Caco-2 (cell line): ENCODE data around the gene MFNG. TPM values are rescaled to one million over a fixed set of nuclear protein-coding genes. Genes with fewer than 3 reads are reported as not detected.

Experiments used
- BruUV-seq: library from RNA; stranded (reverse); fragments of 400-500 nt; replicated peaks from 2 replicates; lab custom pipeline; 2021; lab: Mats Ljungman, UMichigan
- CTCF ChIA-PET: fragments of 300-600 bp; sonication (Branson Sonifier 250); formaldehyde crosslinking; loops from one replicate; lab custom pipeline; 2022; ENCODE audit warnings: antibody characterized with exemption; lab: Charles Lee
- POLR2A ChIA-PET: fragments of 300-600 bp; sonication (Branson Sonifier 250); formaldehyde crosslinking; loops from one replicate; lab custom pipeline; 2022; ENCODE audit warnings: antibody characterized with exemption; lab: Charles Lee
- DNase-seq, 2 experiments: peaks; one replicate each; pipeline versions ENCODE4 v3.0.0 to v3.0.0-alpha.2; 2020 to 2022
- H3K27me3 ChIP-seq: replicated peaks from 2 replicates; pipeline ENCODE4 v1.6.0; 2011; ENCODE audit warnings: low read length; ENCODE audit not compliant: control insufficient read depth, insufficient read depth
- H3K36me3 ChIP-seq: 2 replicates; pipeline ENCODE4 v1.5.1; 2011; ENCODE audit warnings: low read length; ENCODE audit not compliant: control insufficient read depth, insufficient read depth
- H3K4me1 ChIP-seq: fragments of 250-450 bp; sonication (Bioruptor Pico); 2 replicates; pipeline ENCODE4 v1.5.1; 2020; ENCODE audit warnings: mild to moderate bottlenecking
- H3K4me3 ChIP-seq: 2 replicates; pipeline ENCODE4 v1.5.1; 2011; ENCODE audit warnings: low read depth, mild to moderate bottlenecking, control low read depth, low read length
- H3K9me3 ChIP-seq: fragments of 250-450 bp; sonication (Bioruptor Pico); 2 replicates; pipeline ENCODE4 v1.5.1; 2020; ENCODE audit warnings: mild to moderate bottlenecking, moderate library complexity
- H3K27ac Mint-ChIP-seq: one replicate; pipeline ENCODE4 v1.8.0; 2022; ENCODE audit warnings: mixed read lengths; ENCODE audit not compliant: unreplicated experiment
- H3K27me3 Mint-ChIP-seq: one replicate; pipeline ENCODE4 v1.8.0; 2022; ENCODE audit warnings: mixed read lengths; ENCODE audit not compliant: insufficient read depth, unreplicated experiment
- H3K36me3 Mint-ChIP-seq: one replicate; pipeline ENCODE4 v1.8.0; 2022; ENCODE audit warnings: mild to moderate bottlenecking, mixed read lengths; ENCODE audit not compliant: insufficient read depth, unreplicated experiment
- H3K4me1 Mint-ChIP-seq: one replicate; pipeline ENCODE4 v1.8.0; 2022; ENCODE audit warnings: low read depth, mixed read lengths; ENCODE audit not compliant: unreplicated experiment
- H3K4me3 Mint-ChIP-seq: one replicate; pipeline ENCODE4 v1.8.0; 2022; ENCODE audit warnings: mild to moderate bottlenecking, moderate library complexity, mixed read lengths; ENCODE audit not compliant: unreplicated experiment
- H3K9me3 Mint-ChIP-seq: one replicate; pipeline ENCODE4 v1.8.0; 2022; ENCODE audit warnings: mixed read lengths; ENCODE audit not compliant: unreplicated experiment
- intact Hi-C: fragments of 100-400 bp; cut with micrococcal nuclease; formaldehyde crosslinking; loops from one replicate; pipeline ENCODE4 v1.10.0; 2022; ENCODE audit not compliant: unreplicated experiment
- total RNA-seq: library from RNA; stranded (reverse); gene quantifications from 2 replicates; pipeline ENCODE4 v1.2.3, GENCODE V29; 2022
- TF ChIP-seq, protein P1 (sequence below), 2 experiments: fragments of 200-600 bp in 1 of 2; IDR thresholded peaks; 1 replicate in 1 of 2; 2 replicates in 1 of 2; pipeline versions ENCODE4 v1.5.1 to v1.8.0; 2011 to 2022; ENCODE audit warnings: antibody characterized with exemption in 1 of 2, control low read depth in 1 of 2, inconsistent platforms in 1 of 2, low read depth in 1 of 2, low read length in 1 of 2, mild to moderate bottlenecking in 1 of 2, moderate library complexity in 1 of 2; ENCODE audit not compliant: insufficient read depth in 1 of 2, severe bottlenecking in 1 of 2, unreplicated experiment in 1 of 2

MFNG gene
- total RNA-seq, 1 experiment from 2014 or later = 3.6 TPM

DNA sequence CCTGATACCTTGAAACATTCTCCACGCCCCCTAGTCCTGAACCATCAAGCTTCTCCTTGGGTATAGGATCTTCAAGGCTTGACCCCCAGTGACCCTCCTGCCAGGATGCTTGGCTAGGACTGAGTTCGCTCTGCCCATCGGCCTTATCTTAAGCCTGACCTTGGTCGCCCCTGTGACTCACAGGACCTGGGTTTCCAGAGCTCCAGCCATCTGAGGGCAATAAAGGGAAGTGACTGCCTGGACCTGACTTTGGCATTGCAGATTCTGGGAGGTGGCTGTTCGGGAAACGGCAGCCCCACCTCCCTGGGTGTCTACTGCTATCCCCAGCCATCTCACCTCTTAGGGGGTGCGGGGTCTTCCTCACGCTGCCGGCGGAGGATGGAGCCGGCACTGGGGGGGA, 17.7 kb upstream of the MFNG start:
- H3K9me3 ChIP-seq = no peaks in the 10 kb centered on the region
- CTCF ChIA-PET = no interaction called here
- peaks cover 50% of the 10 kb centered on the region for H3K4me1 ChIP-seq
- BruUV-seq = no TSS peak
- Mint-ChIP-seq H3K36me3 (peaks cover 47% of the 10 kb centered on the region), H3K4me1 (peaks cover 48% of the 10 kb centered on the region), H3K9me3 (no peaks in the 10 kb centered on the region), H3K4me3 (no peak overlapping the region), H3K27ac (peak overlapping the region; percentile 99), H3K27me3 (no peaks in the 10 kb centered on the region)
- no peak overlapping the region for H3K4me3 ChIP-seq
- H3K27me3 ChIP-seq = no peaks in the 10 kb centered on the region
- no peaks in the 10 kb centered on the region; the same call in 1 of the 2 replicates for H3K36me3 ChIP-seq
- TF ChIP-seq, protein P1, sequence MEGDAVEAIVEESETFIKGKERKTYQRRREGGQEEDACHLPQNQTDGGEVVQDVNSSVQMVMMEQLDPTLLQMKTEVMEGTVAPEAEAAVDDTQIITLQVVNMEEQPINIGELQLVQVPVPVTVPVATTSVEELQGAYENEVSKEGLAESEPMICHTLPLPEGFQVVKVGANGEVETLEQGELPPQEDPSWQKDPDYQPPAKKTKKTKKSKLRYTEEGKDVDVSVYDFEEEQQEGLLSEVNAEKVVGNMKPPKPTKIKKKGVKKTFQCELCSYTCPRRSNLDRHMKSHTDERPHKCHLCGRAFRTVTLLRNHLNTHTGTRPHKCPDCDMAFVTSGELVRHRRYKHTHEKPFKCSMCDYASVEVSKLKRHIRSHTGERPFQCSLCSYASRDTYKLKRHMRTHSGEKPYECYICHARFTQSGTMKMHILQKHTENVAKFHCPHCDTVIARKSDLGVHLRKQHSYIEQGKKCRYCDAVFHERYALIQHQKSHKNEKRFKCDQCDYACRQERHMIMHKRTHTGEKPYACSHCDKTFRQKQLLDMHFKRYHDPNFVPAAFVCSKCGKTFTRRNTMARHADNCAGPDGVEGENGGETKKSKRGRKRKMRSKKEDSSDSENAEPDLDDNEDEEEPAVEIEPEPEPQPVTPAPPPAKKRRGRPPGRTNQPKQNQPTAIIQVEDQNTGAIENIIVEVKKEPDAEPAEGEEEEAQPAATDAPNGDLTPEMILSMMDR (IDR thresholded peaks at IDR 0.05; ENCODE audit: insufficient read depth in 1 of 2, low read depth in 1 of 2, low read length in 1 of 2, severe bottlenecking in 1 of 2, unreplicated experiment in 1 of 2) = no peak
- POLR2A ChIA-PET = no interaction called here
- no peak for DNase-seq
- intact Hi-C loops = loop anchor here (2.0 to 5.0 kb wide), 2 partner anchors 15 to 182 kb away; partner anchors contain the start of gene CARD10

DNA sequence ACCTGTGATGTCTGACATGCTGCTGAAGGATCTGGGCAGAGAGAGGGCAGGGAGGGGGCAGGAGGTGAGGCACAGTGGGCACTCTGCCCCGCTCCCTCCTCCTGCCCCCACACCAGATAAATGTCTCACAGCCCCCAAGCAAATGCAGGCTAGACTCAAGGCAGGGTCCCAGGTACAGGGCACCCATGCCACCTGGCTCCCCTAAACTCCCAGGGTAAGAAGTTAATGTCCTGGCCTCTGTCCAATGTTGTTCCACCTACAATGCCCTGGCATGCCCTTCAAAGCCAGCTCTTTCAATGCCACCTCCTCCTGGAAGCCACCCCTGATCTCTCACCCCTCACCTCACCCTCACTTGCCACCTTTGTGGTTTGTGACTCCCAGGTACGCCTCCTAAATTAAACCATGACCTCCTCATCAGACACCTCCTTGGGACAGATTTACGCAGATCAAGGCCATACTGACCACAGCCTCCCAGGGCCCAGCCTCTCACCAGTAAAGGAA, 17.0 kb upstream of the MFNG start:
- Mint-ChIP-seq H3K36me3 (peaks cover 47% of the 10 kb centered on the region), H3K4me1 (peaks cover 46% of the 10 kb centered on the region), H3K9me3 (no peaks in the 10 kb centered on the region), H3K4me3 (no peak overlapping the region), H3K27me3 (no peaks in the 10 kb centered on the region), H3K27ac (peak overlapping the region; percentile 99)
- ChIA-PET POLR2A (interaction anchor here (1.0 to 2.3 kb wide), 2 partner anchors 9 to 76 kb away, joined by 3 to 15 read pairs; no protein-coding TSS in a partner anchor), CTCF (no interaction called here)
- H3K36me3 ChIP-seq = no peaks in the 10 kb centered on the region; the same call in 1 of the 2 replicates
- no peaks in the 10 kb centered on the region for H3K9me3 ChIP-seq
- intact Hi-C loops = loop anchor here (2.0 to 5.0 kb wide), 2 partner anchors 16 to 181 kb away; partner anchors contain the start of gene CARD10
- BruUV-seq = no TSS peak
- H3K4me1 ChIP-seq = peaks cover 45% of the 10 kb centered on the region
- H3K27me3 ChIP-seq = no peaks in the 10 kb centered on the region
- no peak for DNase-seq
- TF ChIP-seq, protein P1 (IDR thresholded peaks at IDR 0.05; ENCODE audit: insufficient read depth in 1 of 2, low read depth in 1 of 2, low read length in 1 of 2, severe bottlenecking in 1 of 2, unreplicated experiment in 1 of 2) = no peak
- no peak overlapping the region for H3K4me3 ChIP-seq

DNA sequence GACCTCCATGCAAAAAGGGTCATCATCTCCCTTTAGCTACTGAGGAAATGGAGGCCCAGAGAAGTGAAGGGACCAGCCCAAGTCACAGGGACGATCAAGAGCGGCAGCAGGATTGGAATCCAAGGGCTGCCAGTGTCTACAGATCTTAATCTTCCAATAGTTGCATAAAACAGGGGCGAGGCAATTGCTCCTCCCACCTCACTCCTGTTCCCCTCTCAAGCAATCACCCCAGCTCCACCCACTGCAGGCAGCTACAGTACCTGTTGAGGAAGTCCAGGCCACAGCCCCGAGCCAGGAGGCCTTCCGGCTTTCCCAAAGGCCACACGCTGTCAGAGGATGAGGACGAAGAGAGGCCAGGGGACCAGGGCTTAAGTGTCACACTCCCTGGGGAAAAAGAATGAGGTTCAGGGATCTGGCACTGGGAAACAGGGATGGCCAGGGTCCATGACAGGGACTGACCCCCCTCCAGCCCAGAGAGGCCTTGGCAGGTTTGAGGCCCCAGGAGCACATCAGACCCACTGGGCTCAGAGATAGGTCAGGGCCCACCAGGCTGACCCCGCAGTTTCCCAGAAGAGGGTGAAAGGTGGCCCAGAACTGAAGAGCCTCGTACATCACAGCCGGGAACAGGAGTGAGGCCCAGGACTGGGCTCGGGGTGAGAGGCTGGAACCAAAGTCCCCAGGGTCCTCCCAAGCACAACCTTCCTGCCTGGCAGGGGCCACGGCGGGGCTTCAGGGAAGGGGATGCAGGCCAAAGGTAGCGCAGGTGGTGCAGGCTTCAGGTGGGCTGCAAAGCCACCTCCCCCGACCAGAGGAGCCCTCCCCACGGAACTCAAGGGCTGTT, 16.4 kb upstream of the MFNG start:
- TF ChIP-seq, protein P1 (IDR thresholded peaks at IDR 0.05; ENCODE audit: insufficient read depth in 1 of 2, low read depth in 1 of 2, low read length in 1 of 2, severe bottlenecking in 1 of 2, unreplicated experiment in 1 of 2) = no peak
- Histone ChIP-seq H3K27me3 (no peaks in the 10 kb centered on the region), H3K36me3 (no peaks in the 10 kb centered on the region; the same call in 1 of the 2 replicates), H3K4me3 (no peak overlapping the region), H3K9me3 (no peaks in the 10 kb centered on the region), H3K4me1 (peaks cover 45% of the 10 kb centered on the region)
- DNase-seq = peak; percentile 88 to 96
- H3K9me3 Mint-ChIP-seq = no peaks in the 10 kb centered on the region
- peaks cover 46% of the 10 kb centered on the region for H3K4me1 Mint-ChIP-seq
- CTCF ChIA-PET = interaction anchor here (0.7 to 1.6 kb wide), 7 partner anchors 10 to 459 kb away, joined by 3 to 13 read pairs (median 4); partner anchors contain the start of gene MFNG
- TSS peak; percentile 93 for BruUV-seq
- peaks cover 44% of the 10 kb centered on the region for H3K36me3 Mint-ChIP-seq
- intact Hi-C loops = loop anchor here (1.0 to 5.0 kb wide), 3 partner anchors 10 to 180 kb away; partner anchors contain the start of gene CARD10
- peak overlapping the region; percentile 80 for H3K4me3 Mint-ChIP-seq
- H3K27ac Mint-ChIP-seq = peak overlapping the region; percentile 99
- no peaks in the 10 kb centered on the region for H3K27me3 Mint-ChIP-seq
- POLR2A ChIA-PET = interaction anchor here (1.0 to 2.3 kb wide), 3 partner anchors 10 to 77 kb away, joined by 3 to 15 read pairs (median 5); partner anchors contain the start of gene CARD10
